Right lobe of liver (tissue), 4 donors: ENCODE measurements around the gene IVD.

Source experiments
- CTCF ChIP-seq, 4 donors: fragments of 200-600 bp in 3 of 4; fragments of 450-650 bp in 1 of 4; IDR thresholded peaks; one replicate each; pipeline versions ENCODE4 v1.5.1 to v1.8.0; 2016 to 2022; ENCODE audit warnings: antibody characterized with exemption in 4 of 4, mild to moderate bottlenecking in 2 of 4
- POLR2A ChIP-seq: fragments of 450-650 bp; IDR thresholded peaks from one replicate; pipeline ENCODE4 v1.6.1; 2017; ENCODE audit warnings: antibody characterized with exemption, mild to moderate bottlenecking
- donor health status: DM: no; HTN: no; CAD: no.
- donor health status: DM: no; HTN: no; CAD: no.
- donor health status: DM: no; HTN: yes; CAD: no.

GRCh38 chr15:40407330-40407990 lies 1.9 kb downstream of the IVD start:
- TF ChIP-seq CTCF (IDR thresholded peaks at IDR 0.05) (no peak), POLR2A (no peak)
